ENCODE measurements around the gene NUBPL. TPM values are rescaled to one million over a fixed set of nuclear protein-coding genes. Genes with fewer than 3 reads are reported as not detected.

The NUBPL gene, protein sequence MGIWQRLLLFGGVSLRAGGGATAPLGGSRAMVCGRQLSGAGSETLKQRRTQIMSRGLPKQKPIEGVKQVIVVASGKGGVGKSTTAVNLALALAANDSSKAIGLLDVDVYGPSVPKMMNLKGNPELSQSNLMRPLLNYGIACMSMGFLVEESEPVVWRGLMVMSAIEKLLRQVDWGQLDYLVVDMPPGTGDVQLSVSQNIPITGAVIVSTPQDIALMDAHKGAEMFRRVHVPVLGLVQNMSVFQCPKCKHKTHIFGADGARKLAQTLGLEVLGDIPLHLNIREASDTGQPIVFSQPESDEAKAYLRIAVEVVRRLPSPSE
- 9.3 TPM for polyA plus RNA-seq (2013, experiment 1 of 2; ENCODE audit: insufficient read length)
- polyA plus RNA-seq (2013, experiment 2 of 2; ENCODE audit: insufficient read length) = 9.4 TPM

DNA sequence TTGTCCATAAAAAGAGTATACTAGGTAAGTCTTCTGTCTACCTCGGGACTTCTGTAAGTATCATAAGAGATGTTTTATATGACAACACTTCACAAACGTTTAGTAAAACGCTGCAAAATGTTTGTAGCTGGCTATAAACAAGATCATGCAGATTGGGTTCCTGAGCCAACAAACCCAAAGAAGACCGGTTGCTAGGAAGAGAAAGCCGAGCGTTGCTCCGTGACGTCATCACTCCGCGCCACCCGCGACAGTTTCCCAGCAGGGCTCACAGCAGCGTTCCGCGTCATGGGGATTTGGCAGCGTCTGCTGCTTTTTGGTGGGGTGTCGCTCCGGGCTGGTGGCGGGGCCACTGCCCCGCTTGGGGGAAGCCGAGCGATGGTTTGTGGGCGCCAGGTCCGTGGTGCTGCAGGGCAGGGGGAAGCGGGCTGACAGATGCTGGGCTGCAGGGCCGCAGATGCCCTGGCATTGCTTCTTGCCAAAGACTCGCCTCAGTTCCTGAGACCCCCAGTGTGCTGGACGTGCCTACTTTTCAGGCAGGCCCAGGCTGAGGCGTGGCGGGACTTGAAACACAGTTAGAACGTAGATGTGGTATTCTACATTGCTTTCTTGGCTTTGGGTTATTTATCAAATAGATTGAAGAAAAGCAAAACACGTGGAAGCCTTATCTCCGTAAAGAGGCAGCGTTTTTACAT lies at the start of gene NUBPL:
NUBPL (plus strand) TSS at position 250 of the 692 bp plus-strand sequence; CDS start at position 286, 36 bp downstream.
- peak; percentile 95 for DNase-seq

DNA sequence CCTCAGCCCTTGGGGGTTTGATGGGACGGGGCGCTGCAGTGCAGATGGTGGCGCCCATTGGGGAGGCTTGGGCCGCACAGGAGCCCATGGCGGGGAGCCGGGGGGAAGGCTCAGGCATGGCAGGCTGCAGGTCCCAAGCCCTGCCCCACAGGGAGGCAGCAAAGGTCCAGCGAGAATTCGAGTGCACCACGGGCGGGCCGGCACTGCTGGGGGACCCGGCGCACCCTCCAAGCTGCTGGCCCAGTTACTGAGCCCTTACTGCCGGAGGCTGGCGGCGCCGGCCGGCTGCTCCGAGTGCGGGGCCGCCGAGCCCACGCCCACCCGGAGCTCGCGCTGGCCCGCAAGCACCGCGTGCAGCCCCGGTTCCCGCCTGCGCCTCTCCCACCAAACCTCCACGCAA lies 34.1 kb upstream of the NUBPL start:
- no peak for DNase-seq

DNA sequence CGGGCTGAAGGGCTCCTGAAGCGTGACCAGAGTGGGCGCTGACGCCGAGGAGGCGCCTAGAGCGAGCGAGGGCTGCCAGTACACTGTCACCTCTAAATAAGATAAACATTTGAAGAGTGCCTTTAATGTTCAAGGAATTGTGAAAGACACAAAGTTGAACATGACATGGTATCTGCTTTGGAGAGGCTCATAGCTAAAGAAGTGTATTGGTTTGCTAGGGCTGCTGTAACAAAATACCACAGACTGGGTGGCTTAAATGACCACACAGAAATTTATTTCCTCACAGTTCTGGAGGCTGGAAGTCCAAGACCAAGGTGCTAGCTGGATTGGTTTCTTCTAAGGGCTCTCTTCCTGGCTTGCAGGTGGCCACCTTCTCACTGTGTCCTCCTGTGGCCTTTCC lies 33.7 kb upstream of the NUBPL start:
- no peak for DNase-seq

DNA sequence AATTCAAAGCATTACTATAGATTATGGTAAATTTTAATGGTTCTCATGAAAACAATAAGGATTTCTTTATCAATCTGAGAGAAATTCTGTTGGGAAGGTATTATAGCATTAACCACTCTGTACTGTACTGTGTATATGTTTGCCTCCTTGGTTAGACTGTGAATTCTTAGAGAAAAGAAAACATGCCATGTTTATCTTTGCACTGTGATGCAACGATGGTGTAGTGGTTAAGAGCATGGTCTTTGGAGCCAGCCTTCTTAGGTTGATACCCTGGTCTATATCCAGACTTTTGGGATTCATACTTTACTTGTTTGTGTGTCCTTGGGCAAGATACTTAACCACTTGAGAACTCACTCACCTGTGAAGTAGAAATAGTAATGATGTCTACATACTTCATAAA lies 32.2 kb upstream of the NUBPL start:
- no peak for DNase-seq

DNA sequence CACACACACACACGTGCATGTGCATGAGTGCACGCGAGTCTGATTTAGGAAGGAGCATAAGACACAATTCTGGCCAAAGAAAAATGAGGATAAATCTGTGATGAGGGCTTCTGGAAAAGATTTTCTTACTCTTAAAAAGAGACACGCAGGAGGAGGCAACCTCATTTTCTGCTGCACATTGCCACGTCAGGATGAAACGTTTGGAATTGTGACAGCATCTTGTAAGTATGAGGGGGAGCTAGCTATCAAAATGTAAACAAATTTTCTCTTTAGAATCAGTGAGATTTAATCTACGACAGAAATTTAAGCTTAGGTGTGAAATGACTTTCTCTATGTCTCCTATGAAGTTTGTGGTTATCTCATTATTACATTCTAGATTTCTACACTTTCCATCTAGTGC lies 31.1 kb upstream of the NUBPL start:
- DNase-seq = peak; percentile 15

DNA sequence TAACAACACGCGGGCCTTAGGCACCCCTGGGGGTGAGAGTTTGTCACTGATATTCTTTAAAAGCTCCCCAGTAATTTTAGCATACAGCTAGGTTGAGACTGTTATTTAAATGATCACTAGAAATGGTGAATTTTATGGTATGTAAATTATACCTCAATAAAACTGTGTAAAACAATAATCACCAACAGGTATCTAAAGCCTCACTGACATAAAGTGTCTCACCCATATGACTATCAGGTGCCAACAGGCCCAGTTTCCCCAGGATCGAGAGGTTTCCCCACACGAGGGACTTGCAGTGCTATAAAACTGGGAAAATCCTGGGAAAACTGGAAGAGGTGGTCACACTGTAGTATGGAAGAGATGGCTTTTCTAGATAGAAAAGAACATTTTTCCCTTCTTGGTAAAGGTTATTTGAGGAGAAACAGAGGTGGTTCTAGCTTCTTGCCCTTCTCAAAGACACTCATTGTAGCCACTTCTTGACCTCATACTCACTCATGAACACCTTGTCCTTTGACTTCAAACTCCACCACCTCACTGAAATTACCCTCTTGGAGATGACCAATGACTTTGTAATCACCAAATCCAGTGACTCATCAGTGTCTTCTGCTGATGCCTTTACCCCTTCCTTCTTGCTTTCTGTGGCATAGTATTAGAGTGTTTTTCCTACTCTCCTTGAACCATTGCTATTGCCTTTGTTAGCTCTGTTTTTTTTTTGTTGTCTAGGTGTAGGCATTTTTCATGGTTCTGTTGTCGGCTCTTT lies 24.8 kb upstream of the NUBPL start:
- no peak for DNase-seq

DNA sequence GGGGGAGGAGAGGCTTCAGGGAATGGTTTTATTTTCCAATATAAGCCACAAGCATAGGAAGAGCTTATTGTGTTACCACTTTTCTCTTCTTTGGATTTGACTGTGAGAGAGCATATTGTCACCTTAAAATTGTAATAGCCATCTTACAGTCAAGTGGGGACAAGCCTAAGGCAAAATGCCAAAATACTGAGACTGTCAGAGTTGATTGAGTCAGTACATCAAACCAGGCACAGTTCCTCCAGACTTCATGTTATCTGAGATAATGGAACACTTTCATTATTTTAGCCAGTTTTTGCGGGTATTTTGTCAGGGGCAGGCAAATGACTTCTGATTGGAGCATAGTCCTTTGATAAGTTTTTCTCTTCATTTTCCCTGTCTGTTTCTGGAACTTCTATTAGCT lies 19.5 kb upstream of the NUBPL start:
- DNase-seq = no peak

DNA sequence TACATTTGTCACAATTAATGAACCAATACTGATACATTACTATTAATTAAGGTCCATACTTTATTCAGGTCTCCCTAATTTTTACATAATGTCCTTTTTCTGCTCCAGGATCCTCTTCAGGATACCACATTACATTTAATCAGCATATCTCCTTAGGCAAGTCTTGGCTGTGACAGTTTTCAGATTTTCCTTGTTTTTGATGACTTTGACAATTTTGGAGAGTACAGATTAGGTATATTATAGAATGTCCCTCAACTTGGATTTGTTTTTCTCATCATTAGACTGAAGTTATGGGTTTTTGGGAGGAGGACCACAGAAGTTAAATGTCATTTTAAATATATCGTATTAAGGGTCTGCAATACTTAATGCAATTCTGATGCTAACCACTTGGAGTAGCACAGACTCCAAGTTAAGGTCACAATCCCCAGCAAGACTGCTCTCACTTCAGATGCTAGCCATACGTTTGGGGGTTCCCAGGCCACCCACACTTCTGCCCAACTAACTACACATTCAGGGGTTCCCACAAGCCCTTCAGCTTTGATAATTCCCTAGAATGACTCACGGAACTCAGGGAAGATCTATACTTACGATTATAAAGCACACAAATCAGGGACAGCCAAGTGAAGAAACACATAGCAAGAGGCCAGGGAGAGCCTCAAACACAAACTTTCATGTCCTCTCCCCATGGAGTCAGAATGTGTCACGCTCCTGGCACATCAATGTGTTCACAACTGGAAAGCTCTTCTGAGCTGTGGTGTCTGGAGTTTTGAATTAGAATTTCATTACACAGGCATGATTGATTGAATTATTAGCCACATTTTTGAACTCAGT lies 17.0 kb upstream of the NUBPL start:
- peak; percentile 4 for DNase-seq

DNA sequence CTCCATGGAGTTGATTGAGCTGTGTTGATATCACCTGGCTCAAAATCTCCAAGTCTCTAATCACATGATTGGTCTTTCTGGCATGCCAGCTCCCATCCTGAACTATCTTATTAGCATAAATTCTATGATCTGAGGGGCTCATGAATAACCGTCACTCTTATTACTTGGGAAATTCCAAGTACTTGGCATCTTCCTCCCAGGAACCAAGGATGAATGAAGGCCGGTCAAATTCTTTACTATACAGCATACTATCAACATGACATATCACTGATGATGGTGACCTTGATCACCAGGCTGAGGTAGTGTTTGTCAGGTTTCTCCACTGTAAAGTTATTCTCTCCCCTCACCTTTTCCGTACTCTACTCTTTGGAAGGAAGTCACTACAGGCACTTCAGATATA lies 16.4 kb upstream of the NUBPL start:
- DNase-seq = no peak

DNA sequence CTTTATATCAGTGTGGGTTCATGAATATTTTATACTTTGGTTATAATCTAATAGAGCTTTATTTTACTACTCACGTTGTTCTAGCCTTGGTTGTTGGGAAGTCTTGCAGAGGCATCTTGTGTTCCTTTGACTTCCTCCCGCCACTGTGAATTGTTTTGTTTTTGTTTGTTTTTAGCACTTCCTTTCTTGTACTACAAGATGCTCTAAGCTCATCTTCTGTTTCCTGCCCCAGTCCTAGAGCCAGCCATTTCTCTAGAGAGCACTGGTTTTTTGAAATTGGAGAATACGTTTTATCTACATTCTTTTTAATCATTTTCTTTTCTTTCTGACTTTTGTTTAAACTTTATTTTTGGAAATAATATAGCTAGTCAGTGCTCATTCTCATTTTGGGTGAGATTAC lies 15.9 kb upstream of the NUBPL start:
- no peak for DNase-seq

DNA sequence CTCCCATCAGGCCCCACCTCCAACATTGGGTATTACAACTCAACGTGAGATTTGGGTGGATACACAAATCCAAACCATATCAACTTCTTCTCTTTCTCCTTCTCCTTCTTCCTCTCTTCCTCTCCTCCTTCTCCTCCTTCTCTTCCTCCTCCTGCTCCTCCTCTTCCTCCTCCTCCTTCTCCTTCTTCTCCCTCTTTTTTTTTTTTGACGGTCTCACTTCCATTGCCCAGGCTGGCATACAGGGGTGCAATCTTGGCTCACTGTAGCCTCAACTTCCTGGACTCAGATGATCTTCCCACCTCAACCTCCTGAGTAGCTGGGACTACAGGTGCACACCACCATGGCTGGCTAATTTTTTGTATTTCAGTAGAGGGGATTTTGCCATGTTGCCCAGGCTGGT lies 11.4 kb upstream of the NUBPL start:
- DNase-seq = no peak

DNA sequence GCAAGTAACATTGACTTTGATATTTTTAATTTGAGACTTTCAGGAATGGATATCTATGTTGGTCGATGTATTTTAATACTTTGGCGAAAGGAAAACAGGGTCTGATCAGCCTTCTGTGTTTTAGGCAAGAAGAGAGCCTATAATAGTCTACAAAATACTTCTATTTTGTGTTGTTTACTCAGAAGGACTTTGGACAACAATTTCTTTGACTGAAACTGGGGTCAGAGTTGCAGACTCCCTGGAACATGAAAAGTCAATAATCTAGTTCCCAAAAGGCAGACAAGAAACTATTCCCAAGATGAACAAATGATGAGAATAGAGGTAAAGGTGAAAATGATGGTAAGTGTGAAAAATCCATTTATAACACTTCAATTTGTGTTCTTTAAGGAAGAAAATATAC lies 10.6 kb upstream of the NUBPL start:
- DNase-seq = no peak

DNA sequence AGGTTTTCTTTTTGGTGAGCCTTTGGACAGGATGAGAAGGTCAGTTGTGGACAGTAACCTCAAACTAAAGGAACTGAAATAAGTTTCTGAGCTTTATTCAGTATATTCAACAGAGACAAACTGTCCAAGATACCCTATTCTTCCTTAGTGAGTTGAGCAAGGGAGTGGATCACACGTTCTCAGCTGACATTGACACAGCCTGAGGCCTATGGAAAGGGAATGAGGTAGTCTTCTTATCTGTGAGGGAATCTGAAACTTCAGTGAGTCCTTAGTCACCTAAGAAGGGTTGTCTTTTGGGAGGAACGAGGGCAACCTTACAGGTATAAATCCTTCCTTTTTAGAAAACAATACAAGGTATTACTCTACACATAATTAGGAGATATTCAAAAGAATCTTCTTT lies 5.0 kb upstream of the NUBPL start:
- DNase-seq = no peak

DNA sequence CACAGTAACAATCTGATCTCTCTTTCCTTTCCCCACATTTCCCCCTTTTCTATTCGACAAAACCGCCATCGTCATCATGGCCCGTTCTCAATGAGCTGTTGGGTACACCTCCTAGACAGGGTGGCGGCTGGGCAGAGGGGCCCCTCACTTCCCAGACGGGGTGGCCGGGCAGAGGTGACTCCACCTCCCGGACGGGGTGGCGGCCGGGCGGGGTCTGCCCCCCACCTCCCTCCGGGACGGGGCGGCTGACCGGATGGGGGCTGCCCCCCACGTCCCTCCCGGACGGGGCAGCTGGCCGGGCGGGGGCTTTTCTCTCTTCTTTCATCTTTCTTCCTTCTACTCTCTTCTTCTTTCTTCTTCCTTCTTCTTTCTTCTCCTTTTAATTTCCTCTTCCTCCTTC lies 1.3 kb upstream of the NUBPL start:
- no peak for DNase-seq

DNA sequence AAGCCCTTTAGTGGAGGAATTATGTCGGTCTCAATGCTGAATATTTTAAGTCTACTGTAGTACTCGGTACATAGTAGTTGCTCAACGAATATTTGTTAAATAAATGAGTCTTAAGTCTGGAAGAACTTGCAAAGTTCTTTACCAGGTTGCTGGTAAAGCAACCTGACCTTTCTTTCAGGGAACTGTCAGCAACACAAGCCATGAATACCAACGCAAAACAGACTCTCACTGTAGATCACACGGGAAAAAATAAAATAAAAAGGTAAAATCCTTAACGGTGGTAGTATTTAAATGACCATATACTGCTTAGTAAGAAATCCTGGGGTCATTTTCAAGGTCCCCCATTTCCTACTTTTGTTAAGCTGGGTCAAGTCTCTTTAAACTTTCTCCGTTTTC lies 447 bp upstream of the NUBPL start:
- no peak for DNase-seq

DNA sequence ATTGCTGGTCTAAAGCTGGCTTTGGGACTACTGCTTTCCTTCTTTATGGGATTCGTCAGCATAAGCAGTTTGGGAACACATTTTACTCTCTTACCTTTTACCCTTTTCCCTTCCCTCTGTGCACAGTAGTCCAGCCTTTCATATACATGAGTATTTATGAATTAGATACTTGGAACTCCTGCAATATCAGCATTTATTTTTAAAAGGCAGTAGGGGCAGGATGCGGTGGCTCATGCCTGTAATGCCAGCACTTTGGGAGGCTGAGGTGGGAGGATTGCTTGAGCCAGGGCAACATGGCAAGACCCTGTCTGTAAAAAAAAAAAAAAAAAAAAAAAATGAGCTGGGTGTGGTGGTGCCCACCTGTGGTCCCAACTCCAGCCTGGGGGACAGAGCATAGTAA lies 3.0 kb downstream of the NUBPL start:
- no peak for DNase-seq

DNA sequence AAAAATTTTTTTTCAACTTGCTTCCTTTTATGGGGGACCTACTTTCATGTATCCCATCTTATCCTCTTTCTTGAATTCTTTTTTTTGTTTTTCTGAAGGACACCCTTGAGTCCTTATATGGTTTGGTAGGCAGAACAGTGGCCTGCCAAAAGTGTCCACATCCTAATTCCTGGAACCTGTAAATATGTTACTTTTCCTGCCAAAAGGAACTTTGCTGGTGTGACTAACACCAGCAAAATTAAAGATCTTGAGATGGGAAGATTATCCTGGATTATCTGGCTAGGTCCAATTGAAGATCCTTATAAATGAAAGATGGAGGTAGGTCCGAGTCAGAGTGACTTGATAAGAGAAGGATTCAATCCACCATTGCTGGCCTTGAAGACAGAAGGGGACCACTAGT lies 5.3 kb downstream of the NUBPL start:
- DNase-seq = peak; percentile 13

DNA sequence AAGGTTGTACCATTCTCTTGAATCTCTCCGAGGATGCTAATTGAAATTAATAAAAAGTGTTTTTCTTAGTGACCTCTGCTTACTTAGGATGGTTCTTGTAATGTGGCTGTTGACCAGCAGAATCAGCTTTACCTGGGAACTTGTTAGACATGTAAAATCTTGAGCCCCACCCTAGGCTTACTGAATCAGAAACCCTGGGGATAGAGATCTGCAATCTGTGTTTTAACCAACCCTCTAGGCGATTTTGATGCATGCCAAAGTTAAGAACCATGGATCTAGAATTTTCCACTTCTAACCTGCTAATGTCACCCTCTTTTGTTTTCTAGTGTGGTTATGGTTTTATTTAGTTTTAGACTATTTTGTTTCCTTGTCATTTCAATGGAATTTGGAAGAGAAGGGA lies 6.5 kb downstream of the NUBPL start:
- no peak for DNase-seq

DNA sequence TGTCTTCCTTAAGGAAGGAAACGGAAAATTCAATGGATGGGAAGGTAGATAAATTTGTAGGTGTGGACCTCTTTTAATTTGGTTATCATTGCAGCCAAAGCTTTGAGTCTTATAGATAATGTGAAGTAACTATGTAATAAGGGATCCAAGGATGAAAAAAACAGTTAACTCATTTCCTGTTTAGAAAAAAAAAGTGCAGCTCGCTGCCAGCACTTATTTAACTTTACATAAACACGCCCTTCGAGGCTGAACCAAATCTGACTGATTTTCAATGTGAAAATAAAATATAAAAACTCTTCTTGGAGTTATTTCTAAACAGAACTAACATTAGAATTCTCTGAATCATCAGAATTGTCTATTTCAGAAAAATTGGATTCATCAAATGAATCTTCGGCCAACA lies 7.0 kb downstream of the NUBPL start:
- peak; percentile 11 for DNase-seq

DNA sequence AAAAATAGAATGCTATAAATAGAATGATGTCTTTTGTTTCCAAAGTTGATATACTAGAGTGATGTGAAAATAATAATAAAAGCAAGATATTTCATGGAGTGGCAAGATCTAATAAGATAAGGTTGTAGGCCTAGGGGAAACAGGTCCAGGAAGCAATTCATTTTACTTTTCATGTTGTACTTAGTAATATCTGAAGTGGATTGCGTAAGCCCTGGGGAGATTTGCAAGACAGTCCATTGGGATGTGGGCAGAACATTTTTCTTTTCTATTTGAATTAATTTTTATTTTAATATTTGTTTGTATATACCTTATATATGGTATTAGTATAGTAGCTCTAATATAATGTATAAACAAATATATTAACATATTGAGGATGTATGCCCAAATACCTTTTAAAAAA lies 7.5 kb downstream of the NUBPL start:
- DNase-seq = peak; percentile 26

DNA sequence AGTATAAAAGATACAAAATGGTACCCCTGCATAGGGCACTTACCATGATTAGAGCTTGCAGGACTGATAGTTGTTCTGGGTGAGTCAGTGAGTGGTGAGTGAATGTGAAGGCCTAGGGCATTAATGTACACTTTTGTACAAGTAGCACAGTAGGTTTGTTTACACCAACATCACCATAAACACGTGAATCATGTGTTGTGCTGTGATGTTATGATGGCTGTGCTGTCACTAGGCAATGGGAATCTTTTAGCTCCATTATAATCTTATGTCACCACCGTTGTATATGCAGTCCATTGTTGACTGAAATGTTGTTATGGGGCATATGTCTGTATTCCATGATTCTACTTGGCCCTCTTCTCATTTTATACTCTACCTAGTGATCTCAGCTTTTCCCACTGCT lies 11.8 kb downstream of the NUBPL start:
- no peak for DNase-seq

DNA sequence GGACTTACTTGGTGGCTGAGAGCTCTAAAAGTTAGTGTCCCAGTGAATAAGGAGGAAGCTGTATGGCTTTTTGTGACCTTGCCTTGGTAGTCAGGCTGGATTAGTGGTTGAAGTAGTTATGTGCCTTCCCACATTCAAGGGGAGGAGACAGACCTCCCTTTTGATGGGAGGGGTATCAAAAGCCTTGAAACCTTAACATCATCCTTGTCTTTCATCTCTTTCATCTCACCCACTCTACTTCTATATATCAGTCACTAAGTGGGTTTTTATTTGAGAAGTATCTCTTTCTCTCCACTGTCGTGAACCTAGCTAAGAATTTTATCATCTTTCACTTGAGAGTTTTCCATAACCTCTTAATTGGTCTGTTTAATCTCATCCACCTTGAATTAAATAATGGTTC lies 15.7 kb downstream of the NUBPL start:
- no peak for DNase-seq

DNA sequence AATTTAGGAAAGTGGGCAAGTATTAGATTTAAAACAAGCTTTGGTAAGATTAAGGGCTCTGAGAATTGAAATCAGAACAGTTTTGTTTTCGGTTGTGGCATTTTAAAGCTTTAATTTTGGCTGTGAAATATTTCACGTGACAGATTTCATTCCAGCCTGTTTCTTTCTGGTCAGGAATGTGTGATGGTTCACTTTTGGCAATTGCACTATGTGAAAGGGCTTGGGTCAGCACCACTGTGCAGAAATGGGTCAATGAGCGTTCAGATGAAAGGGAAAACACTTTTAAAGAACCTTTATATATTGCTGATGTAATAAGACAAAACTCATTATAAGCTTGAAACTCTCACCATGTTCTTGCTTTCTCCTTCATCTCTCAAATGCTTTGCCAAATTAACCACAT lies 17.1 kb downstream of the NUBPL start:
- DNase-seq = no peak
